KOPT-K1 (cell line): ENCODE results near the gene CASQ2.

Experiments used
- H3K27ac ChIP-seq: fragments of 200-600 bp; sonication (generic); 2 replicates; pipeline ENCODE4 v1.5.1; 2016; ENCODE audit warnings: antibody characterized with exemption, mild to moderate bottlenecking, low read depth, low read length; ENCODE audit not compliant: poor library complexity, severe bottlenecking
- H3K36me3 ChIP-seq: fragments of 200-600 bp; sonication (generic); 2 replicates; pipeline ENCODE4 v1.5.1; 2017; ENCODE audit warnings: antibody characterized with exemption, mild to moderate bottlenecking, low read length, moderate library complexity; ENCODE audit not compliant: insufficient read depth
- H3K9me3 ChIP-seq: fragments of 200-600 bp; sonication (generic); 2 replicates; pipeline ENCODE4 v1.5.1; 2017; ENCODE audit warnings: antibody characterized with exemption, low read length, mild to moderate bottlenecking; ENCODE audit not compliant: insufficient read depth, poor library complexity, severe bottlenecking

The CASQ2 gene

GRCh38 chr1:115727706-115728249 lies 40.7 kb downstream of the CASQ2 start:
- H3K27ac ChIP-seq = no peak overlapping the region
- H3K36me3 ChIP-seq = no peaks in the 10 kb centered on the region
- H3K9me3 ChIP-seq = no peaks in the 10 kb centered on the region

- Histone ChIP-seq H3K27ac (no peak overlapping the region), H3K36me3 (no peaks in the 10 kb centered on the region), H3K9me3 (no peaks in the 10 kb centered on the region)
Observed at GRCh38 chr1:115726570-115726969, 41.9 kb downstream of the CASQ2 start.

GRCh38 chr1:115726161-115726560 lies 42.4 kb downstream of the CASQ2 start:
- H3K27ac ChIP-seq = no peak overlapping the region
- no peaks in the 10 kb centered on the region for H3K36me3 ChIP-seq
- no peaks in the 10 kb centered on the region for H3K9me3 ChIP-seq

- H3K27ac ChIP-seq = no peak overlapping the region
Observed at GRCh38 chr1:115725600-115725999, 42.9 kb downstream of the CASQ2 start.

GRCh38 chr1:115723756-115724155 lies 44.8 kb downstream of the CASQ2 start:
- no peaks in the 10 kb centered on the region for H3K36me3 ChIP-seq
- no peaks in the 10 kb centered on the region for H3K9me3 ChIP-seq
- no peak overlapping the region for H3K27ac ChIP-seq

More at GRCh38 chr1:115725600-115725999, 42.9 kb downstream of the CASQ2 start:
- H3K36me3 ChIP-seq = no peaks in the 10 kb centered on the region
- H3K9me3 ChIP-seq = no peaks in the 10 kb centered on the region

- Histone ChIP-seq H3K27ac (no peak overlapping the region), H3K9me3 (no peaks in the 10 kb centered on the region), H3K36me3 (no peaks in the 10 kb centered on the region)
Observed at GRCh38 chr1:115722221-115722620, 46.3 kb downstream of the CASQ2 start.

GRCh38 chr1:115719285-115719684 lies 49.2 kb downstream of the CASQ2 start:
- no peaks in the 10 kb centered on the region for H3K36me3 ChIP-seq
- H3K27ac ChIP-seq = no peak overlapping the region
- H3K9me3 ChIP-seq = no peaks in the 10 kb centered on the region

- no peak overlapping the region for H3K27ac ChIP-seq
- no peaks in the 10 kb centered on the region for H3K36me3 ChIP-seq
- H3K9me3 ChIP-seq = no peaks in the 10 kb centered on the region
Observed at GRCh38 chr1:115718011-115718754, 50.3 kb downstream of the CASQ2 start.

GRCh38 chr1:115717541-115717940 lies 51.0 kb downstream of the CASQ2 start:
- Histone ChIP-seq H3K9me3 (no peaks in the 10 kb centered on the region), H3K36me3 (no peaks in the 10 kb centered on the region), H3K27ac (no peak overlapping the region)

GRCh38 chr1:115714572-115715141 lies 53.9 kb downstream of the CASQ2 start:
- Histone ChIP-seq H3K36me3 (no peaks in the 10 kb centered on the region), H3K27ac (no peak overlapping the region), H3K9me3 (no peaks in the 10 kb centered on the region)

GRCh38 chr1:115713906-115714305 lies 54.6 kb downstream of the CASQ2 start:
- no peaks in the 10 kb centered on the region for H3K36me3 ChIP-seq
- no peak overlapping the region for H3K27ac ChIP-seq
- H3K9me3 ChIP-seq = no peaks in the 10 kb centered on the region

- Histone ChIP-seq H3K27ac (no peak overlapping the region), H3K36me3 (no peaks in the 10 kb centered on the region), H3K9me3 (no peaks in the 10 kb centered on the region)
Observed at GRCh38 chr1:115712911-115713609, 55.5 kb downstream of the CASQ2 start.

GRCh38 chr1:115710859-115711624 lies 57.5 kb downstream of the CASQ2 start:
- Histone ChIP-seq H3K27ac (peak overlapping the region; percentile 60), H3K9me3 (no peaks in the 10 kb centered on the region), H3K36me3 (no peaks in the 10 kb centered on the region)

GRCh38 chr1:115706587-115707425 lies 61.7 kb downstream of the CASQ2 start:
- Histone ChIP-seq H3K27ac (peak overlapping the region; percentile 11), H3K9me3 (no peaks in the 10 kb centered on the region), H3K36me3 (no peaks in the 10 kb centered on the region)
